HAP-1 (cell line): Measurements from ENCODE around the gene PPP1R37.

Source experiments
- DNase-seq, 2 experiments: peaks; one replicate each; pipeline ENCODE4 v3.0.0-alpha.2; 2016 to 2020; ENCODE audit warnings: low spot score in 2 of 2
- H3K27me3 ChIP-seq: fragments of 250-450 bp; sonication (Bioruptor Pico); 2 replicates; pipeline ENCODE4 v1.5.1; 2020; ENCODE audit warnings: low read depth, mild to moderate bottlenecking, moderate library complexity
- H3K36me3 ChIP-seq: fragments of 250-450 bp; sonication (Bioruptor Pico); replicated peaks from 2 replicates; pipeline ENCODE4 v1.5.1; 2020; ENCODE audit warnings: mild to moderate bottlenecking
- H3K4me1 ChIP-seq: fragments of 250-450 bp; sonication (Bioruptor Pico); 2 replicates; pipeline ENCODE4 v1.5.1; 2020; ENCODE audit warnings: mild to moderate bottlenecking
- H3K4me3 ChIP-seq: fragments of 250-450 bp; sonication (Bioruptor Pico); 2 replicates; pipeline ENCODE4 v1.5.1; 2020; ENCODE audit warnings: mild to moderate bottlenecking, moderate library complexity
- H3K9me3 ChIP-seq: fragments of 250-450 bp; sonication (Bioruptor Pico); 2 replicates; pipeline ENCODE4 v1.5.1; 2020; ENCODE audit warnings: mild to moderate bottlenecking, moderate library complexity
- in situ Hi-C: fragments of 300-500 bp; cut with MboI; formaldehyde crosslinking; loops from 3 replicates; pipeline ENCODE4 v1.14.3; 2020; ENCODE audit warnings: low sequenced_read_pairs, inconsistent platforms, mixed read lengths

The PPP1R37 gene

GRCh38 chr19:45158503-45159209, 65.7 kb downstream of the PPP1R37 start:
- H3K9me3 ChIP-seq = no peaks in the 10 kb centered on the region
- DNase-seq = no peak
- in situ Hi-C loops = no loop called here
- peaks cover under 1% of the 10 kb centered on the region; the same call in 1 of the 2 replicates for H3K4me1 ChIP-seq
- H3K36me3 ChIP-seq = no peaks in the 10 kb centered on the region
- no peak overlapping the region for H3K4me3 ChIP-seq
- no peaks in the 10 kb centered on the region for H3K27me3 ChIP-seq

- Histone ChIP-seq H3K27me3 (no peaks in the 10 kb centered on the region), H3K9me3 (no peaks in the 10 kb centered on the region), H3K36me3 (no peaks in the 10 kb centered on the region), H3K4me3 (no peak overlapping the region), H3K4me1 (peaks cover 1% of the 10 kb centered on the region; the same call in 1 of the 2 replicates)
- in situ Hi-C loops = no loop called here
- DNase-seq = no peak
These were observed 66.4 kb downstream of the PPP1R37 start for GRCh38 chr19:45159210-45159970.

- in situ Hi-C loops = no loop called here
- Histone ChIP-seq H3K4me3 (no peak overlapping the region), H3K27me3 (no peaks in the 10 kb centered on the region), H3K4me1 (peaks cover 3% of the 10 kb centered on the region; the same call in 1 of the 2 replicates), H3K36me3 (no peaks in the 10 kb centered on the region), H3K9me3 (no peaks in the 10 kb centered on the region)
- DNase-seq = no peak
These were observed 67.0 kb downstream of the PPP1R37 start for GRCh38 chr19:45159971-45160324.

- in situ Hi-C loops = no loop called here
- no peaks in the 10 kb centered on the region for H3K27me3 ChIP-seq
- no peak within 1 kb of the TSS for H3K4me3 ChIP-seq
These were observed 68.1 kb downstream of the PPP1R37 start, which contains the start of gene NKPD1 for GRCh38 chr19:45160870-45161737. Gene NKPD1 (minus strand): TSS chr19:45160982. CDS start chr19:45160150, 832 bp downstream.

GRCh38 chr19:45161738-45162607, 69.0 kb downstream of the PPP1R37 start:
- Histone ChIP-seq H3K36me3 (no peaks in the 10 kb centered on the region), H3K4me1 (peaks cover 3% of the 10 kb centered on the region; the same call in 1 of the 2 replicates), H3K4me3 (no peak overlapping the region), H3K27me3 (no peaks in the 10 kb centered on the region), H3K9me3 (no peaks in the 10 kb centered on the region)
- peak in 1 of 2 experiments; percentile 68 for DNase-seq
- in situ Hi-C loops = no loop called here

More at GRCh38 chr19:45160870-45161737, 68.1 kb downstream of the PPP1R37 start, which contains the start of gene NKPD1:
- H3K9me3 ChIP-seq = no peaks in the 10 kb centered on the region
- no peak for DNase-seq
- no peaks in the 10 kb centered on the region for H3K36me3 ChIP-seq
- peaks cover 3% of the 10 kb centered on the region; the same call in 1 of the 2 replicates for H3K4me1 ChIP-seq

- H3K9me3 ChIP-seq = no peaks in the 10 kb centered on the region
- DNase-seq = no peak
- no peaks in the 10 kb centered on the region for H3K27me3 ChIP-seq
- in situ Hi-C loops = no loop called here
- H3K4me3 ChIP-seq = no peak overlapping the region
- no peaks in the 10 kb centered on the region for H3K36me3 ChIP-seq
- peaks cover 3% of the 10 kb centered on the region; the same call in 1 of the 2 replicates for H3K4me1 ChIP-seq
These were observed 69.7 kb downstream of the PPP1R37 start for GRCh38 chr19:45162608-45163143.

GRCh38 chr19:45163156-45163555, 70.2 kb downstream of the PPP1R37 start:
- in situ Hi-C loops = no loop called here
- Histone ChIP-seq H3K27me3 (no peaks in the 10 kb centered on the region), H3K36me3 (no peaks in the 10 kb centered on the region), H3K4me3 (no peak overlapping the region), H3K4me1 (peaks cover 3% of the 10 kb centered on the region; the same call in 1 of the 2 replicates), H3K9me3 (no peaks in the 10 kb centered on the region)
- DNase-seq = no peak

- no peak overlapping the region for H3K4me3 ChIP-seq
- DNase-seq = no peak
- in situ Hi-C loops = no loop called here
These were observed 70.9 kb downstream of the PPP1R37 start for GRCh38 chr19:45163751-45164460.

GRCh38 chr19:45164577-45165335, 71.8 kb downstream of the PPP1R37 start:
- H3K4me1 ChIP-seq = peaks cover 3% of the 10 kb centered on the region; the same call in 1 of the 2 replicates
- in situ Hi-C loops = no loop called here

More at GRCh38 chr19:45163751-45164460, 70.9 kb downstream of the PPP1R37 start:
- Histone ChIP-seq H3K27me3 (no peaks in the 10 kb centered on the region), H3K4me1 (peaks cover 3% of the 10 kb centered on the region; the same call in 1 of the 2 replicates), H3K9me3 (no peaks in the 10 kb centered on the region), H3K36me3 (no peaks in the 10 kb centered on the region)

GRCh38 chr19:45166723-45167252, 73.8 kb downstream of the PPP1R37 start:
- no peaks in the 10 kb centered on the region for H3K9me3 ChIP-seq
- DNase-seq = no peak
- in situ Hi-C loops = no loop called here
- no peak overlapping the region for H3K4me3 ChIP-seq
- no peaks in the 10 kb centered on the region for H3K36me3 ChIP-seq
- peaks cover 5% of the 10 kb centered on the region; the same call in 1 of the 2 replicates for H3K4me1 ChIP-seq
- H3K27me3 ChIP-seq = no peaks in the 10 kb centered on the region

More at GRCh38 chr19:45164577-45165335, 71.8 kb downstream of the PPP1R37 start:
- peak in 1 of 2 experiments; percentile 75 for DNase-seq
- Histone ChIP-seq H3K9me3 (no peaks in the 10 kb centered on the region), H3K36me3 (no peaks in the 10 kb centered on the region), H3K4me3 (no peak overlapping the region), H3K27me3 (no peaks in the 10 kb centered on the region)

GRCh38 chr19:45168767-45169351, 75.9 kb downstream of the PPP1R37 start:
- DNase-seq = no peak
- Histone ChIP-seq H3K4me1 (peaks cover 5% of the 10 kb centered on the region; the same call in 1 of the 2 replicates), H3K36me3 (no peaks in the 10 kb centered on the region), H3K9me3 (no peaks in the 10 kb centered on the region), H3K4me3 (no peak overlapping the region), H3K27me3 (no peaks in the 10 kb centered on the region)
- in situ Hi-C loops = no loop called here
